Kidney epithelial cell (primary cell): ENCODE results near the gene RNASE7. TPM values are rescaled to one million over a fixed set of nuclear protein-coding genes. Genes with fewer than 3 reads are reported as not detected.

Experiments
- DNase-seq: peaks from one replicate; pipeline ENCODE4 v3.0.0-alpha.2; 2010; ENCODE audit warnings: low read depth
- H3K27me3 ChIP-seq: 2 replicates; pipeline ENCODE4 v1.6.0; 2011; ENCODE audit warnings: low read length; ENCODE audit not compliant: control insufficient read depth, insufficient read depth
- H3K36me3 ChIP-seq: 2 replicates; pipeline ENCODE4 v1.5.1; 2011; ENCODE audit warnings: low read length; ENCODE audit not compliant: control insufficient read depth, insufficient read depth
- H3K4me3 ChIP-seq: 2 replicates; pipeline ENCODE4 v1.5.1; 2011; ENCODE audit warnings: low read depth, mild to moderate bottlenecking, control low read depth, low read length
- CTCF ChIP-seq: IDR thresholded peaks from 2 replicates; pipeline ENCODE4 v1.5.1; 2011; ENCODE audit warnings: mild to moderate bottlenecking, moderate library complexity, low read length, control low read depth, inconsistent platforms; ENCODE audit not compliant: insufficient read depth, poor library complexity, severe bottlenecking
- total RNA-seq: library from RNA; depleted of rRNA; stranded (reverse); fragments of >200 nt; gene quantifications from 2 replicates; pipeline ENCODE4 v1.2.3, GENCODE V29; 2015

Gene RNASE7
- total RNA-seq, 1 donor from 2014 or later: not detected

GRCh38 chr14:21078287-21078686, 36.1 kb downstream of the RNASE7 start:
- Histone ChIP-seq H3K27me3 (no peaks in the 10 kb centered on the region), H3K36me3 (peaks cover 12% of the 10 kb centered on the region), H3K4me3 (no peak overlapping the region)
- DNase-seq: no peak
- TF ChIP-seq CTCF: no peak

GRCh38 chr14:21078726-21079125, 36.6 kb downstream of the RNASE7 start:
- Histone ChIP-seq H3K36me3 (peaks cover 12% of the 10 kb centered on the region), H3K27me3 (no peaks in the 10 kb centered on the region), H3K4me3 (no peak overlapping the region)
- TF ChIP-seq CTCF: no peak
- DNase-seq: no peak

GRCh38 chr14:21081521-21082142, 39.5 kb downstream of the RNASE7 start:
- no peaks in the 10 kb centered on the region for H3K27me3 ChIP-seq
- no peak overlapping the region for H3K4me3 ChIP-seq
- TF ChIP-seq CTCF: no peak
- peaks cover 4% of the 10 kb centered on the region for H3K36me3 ChIP-seq
- DNase-seq: no peak

- H3K27me3 ChIP-seq: no peaks in the 10 kb centered on the region
- no peak for TF ChIP-seq CTCF
- peaks cover 3% of the 10 kb centered on the region for H3K36me3 ChIP-seq
- no peak overlapping the region for H3K4me3 ChIP-seq
- DNase-seq: no peak
Measured at GRCh38 chr14:21083565-21084325, 41.6 kb downstream of the RNASE7 start.

GRCh38 chr14:21084396-21084795, 42.2 kb downstream of the RNASE7 start:
- no peak for TF ChIP-seq CTCF
- no peaks in the 10 kb centered on the region for H3K27me3 ChIP-seq
- no peak overlapping the region for H3K4me3 ChIP-seq
- no peak for DNase-seq
- H3K36me3 ChIP-seq: peaks cover 3% of the 10 kb centered on the region
